Measurements from ENCODE around the gene TENT4B.

DNA sequence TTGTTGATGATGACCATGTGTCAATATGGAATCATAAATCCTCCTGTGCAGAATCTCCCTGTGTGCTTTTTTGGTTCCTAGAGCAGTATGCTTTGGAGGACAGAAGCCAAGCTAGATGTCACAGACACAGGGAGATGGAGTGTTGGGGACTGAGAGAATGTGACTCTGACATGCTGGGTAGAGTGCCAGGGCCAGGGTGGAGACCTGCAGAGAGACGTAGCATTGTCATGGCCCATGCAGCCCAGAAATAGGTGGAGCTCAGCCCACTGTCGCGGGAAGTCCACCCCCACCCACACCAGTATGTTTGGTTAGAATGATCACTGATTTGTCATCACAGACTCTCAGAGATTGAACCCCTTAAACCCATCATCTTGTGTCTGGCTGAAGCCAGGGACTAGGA is 74.0 kb downstream of the TENT4B start:
- TF ChIP-seq CEBPB (IDR thresholded peaks at IDR 0.05) (no peak), EP300 (IDR thresholded peaks at IDR 0.05; ENCODE audit: borderline replicate concordance) (no peak), YY1 (IDR thresholded peaks at IDR 0.05; ENCODE audit: low read depth) (no peak), EGR1 (IDR thresholded peaks at IDR 0.05) (no peak), TAF1 (IDR thresholded peaks at IDR 0.05; ENCODE audit: low read depth) (no peak)
- TF ChIP-seq, protein P1, sequence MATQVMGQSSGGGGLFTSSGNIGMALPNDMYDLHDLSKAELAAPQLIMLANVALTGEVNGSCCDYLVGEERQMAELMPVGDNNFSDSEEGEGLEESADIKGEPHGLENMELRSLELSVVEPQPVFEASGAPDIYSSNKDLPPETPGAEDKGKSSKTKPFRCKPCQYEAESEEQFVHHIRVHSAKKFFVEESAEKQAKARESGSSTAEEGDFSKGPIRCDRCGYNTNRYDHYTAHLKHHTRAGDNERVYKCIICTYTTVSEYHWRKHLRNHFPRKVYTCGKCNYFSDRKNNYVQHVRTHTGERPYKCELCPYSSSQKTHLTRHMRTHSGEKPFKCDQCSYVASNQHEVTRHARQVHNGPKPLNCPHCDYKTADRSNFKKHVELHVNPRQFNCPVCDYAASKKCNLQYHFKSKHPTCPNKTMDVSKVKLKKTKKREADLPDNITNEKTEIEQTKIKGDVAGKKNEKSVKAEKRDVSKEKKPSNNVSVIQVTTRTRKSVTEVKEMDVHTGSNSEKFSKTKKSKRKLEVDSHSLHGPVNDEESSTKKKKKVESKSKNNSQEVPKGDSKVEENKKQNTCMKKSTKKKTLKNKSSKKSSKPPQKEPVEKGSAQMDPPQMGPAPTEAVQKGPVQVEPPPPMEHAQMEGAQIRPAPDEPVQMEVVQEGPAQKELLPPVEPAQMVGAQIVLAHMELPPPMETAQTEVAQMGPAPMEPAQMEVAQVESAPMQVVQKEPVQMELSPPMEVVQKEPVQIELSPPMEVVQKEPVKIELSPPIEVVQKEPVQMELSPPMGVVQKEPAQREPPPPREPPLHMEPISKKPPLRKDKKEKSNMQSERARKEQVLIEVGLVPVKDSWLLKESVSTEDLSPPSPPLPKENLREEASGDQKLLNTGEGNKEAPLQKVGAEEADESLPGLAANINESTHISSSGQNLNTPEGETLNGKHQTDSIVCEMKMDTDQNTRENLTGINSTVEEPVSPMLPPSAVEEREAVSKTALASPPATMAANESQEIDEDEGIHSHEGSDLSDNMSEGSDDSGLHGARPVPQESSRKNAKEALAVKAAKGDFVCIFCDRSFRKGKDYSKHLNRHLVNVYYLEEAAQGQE (IDR thresholded peaks at IDR 0.05; ENCODE audit: low read depth), result no peak
- TF ChIP-seq, protein P2, sequence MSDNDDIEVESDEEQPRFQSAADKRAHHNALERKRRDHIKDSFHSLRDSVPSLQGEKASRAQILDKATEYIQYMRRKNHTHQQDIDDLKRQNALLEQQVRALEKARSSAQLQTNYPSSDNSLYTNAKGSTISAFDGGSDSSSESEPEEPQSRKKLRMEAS (IDR thresholded peaks at IDR 0.05), result no peak
